Muscle of leg (tissue), 11 donors: ENCODE results near the gene SLIT3. TPM values are rescaled to one million over a fixed set of nuclear protein-coding genes. Genes with fewer than 3 reads are reported as not detected.

ENCODE experiments used
- DNase-seq: peaks from one replicate; pipeline ENCODE4 v3.0.0; 2013
- H3K27ac ChIP-seq: one replicate; pipeline ENCODE4 v1.5.1; 2013; ENCODE audit warnings: mild to moderate bottlenecking, low read length, control low read depth
- H3K27me3 ChIP-seq: one replicate; pipeline ENCODE4 v1.6.1; 2013; ENCODE audit warnings: low read length; ENCODE audit not compliant: control insufficient read depth, insufficient read depth
- H3K36me3 ChIP-seq: one replicate; pipeline ENCODE4 v1.6.1; 2013; ENCODE audit warnings: low read length; ENCODE audit not compliant: control insufficient read depth, insufficient read depth
- H3K4me1 ChIP-seq: one replicate; pipeline ENCODE4 v1.6.1; 2013; ENCODE audit warnings: low read length; ENCODE audit not compliant: control insufficient read depth, insufficient read depth
- H3K4me3 ChIP-seq: one replicate; pipeline ENCODE4 v1.5.1; 2013; ENCODE audit warnings: low read length, control low read depth
- H3K9me3 ChIP-seq: replicated peaks from 2 replicates; pipeline ENCODE4 v1.6.1; 2013; ENCODE audit warnings: low read depth, low read length; ENCODE audit not compliant: control insufficient read depth
- WGBS: methylation state at CpG from one replicate; pipeline ENCODE4 v1.1.5; 2013; ENCODE audit warnings: missing lambda C conversion rate; ENCODE audit not compliant: insufficient coverage; 5-methylcytosine and 5-hydroxymethylcytosine counted together
- polyA plus RNA-seq, 8 donors: library from polyadenylated mRNA; unstranded; fragments of 120-200 nt; gene quantifications; one replicate each; pipeline versions ENCODE4 v1.2.1 to v1.2.3, GENCODE V29; 2013; ENCODE audit warnings: inconsistent platforms in 1 of 8, low replicate concordance in 1 of 8; ENCODE audit not compliant: insufficient read length in 8 of 8, insufficient read depth in 1 of 8
- total RNA-seq: library from RNA; stranded (reverse); fragments of 120-200 nt; gene quantifications from one replicate; pipeline ENCODE4 v1.2.4, GENCODE V29; 2013

SLIT3 gene
- total and polyA plus RNA-seq, 9 donors, result 5.2 to 36.4 (median 12.2) TPM

GRCh38 chr5:168706655-168707069 is 594.3 kb downstream of the SLIT3 start:
- no peak overlapping the region for H3K4me3 ChIP-seq
- H3K27ac ChIP-seq, result no peak overlapping the region
- no peaks in the 10 kb centered on the region for H3K9me3 ChIP-seq
- WGBS, result 33% methylated on average over 4 of the region's 5 CpGs
- no peaks in the 10 kb centered on the region for H3K4me1 ChIP-seq
- H3K27me3 ChIP-seq, result peaks cover 3% of the 10 kb centered on the region
- peak; percentile 75 for DNase-seq
- H3K36me3 ChIP-seq, result no peaks in the 10 kb centered on the region

DNA sequence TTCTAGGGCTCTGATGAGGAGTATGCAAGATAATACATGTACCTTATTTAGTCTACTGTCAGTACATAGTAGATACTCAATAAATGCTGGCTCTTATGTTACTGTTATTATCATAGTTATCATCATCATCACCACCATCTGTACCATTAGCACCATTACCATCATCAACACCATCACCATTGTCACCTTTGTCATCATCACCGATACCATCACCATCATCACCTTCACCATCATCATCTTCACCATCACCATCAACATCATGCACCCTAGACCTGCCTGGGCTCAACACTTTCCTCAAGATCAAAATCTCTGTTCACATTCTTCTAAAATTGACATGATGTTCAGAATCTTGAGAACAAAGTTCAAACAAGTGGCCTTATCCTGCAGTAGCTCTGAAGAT is 595.6 kb downstream of the SLIT3 start:
- DNase-seq, result no peak
- H3K36me3 ChIP-seq, result no peaks in the 10 kb centered on the region
- 100% methylated on average over 1 of the region's 1 CpG for WGBS

GRCh38 chr5:168702511-168702910 is 598.4 kb downstream of the SLIT3 start:
- no peaks in the 10 kb centered on the region for H3K36me3 ChIP-seq
- H3K27ac ChIP-seq, result no peak overlapping the region
- no peak for DNase-seq
- no peak overlapping the region for H3K4me3 ChIP-seq
- no peaks in the 10 kb centered on the region for H3K9me3 ChIP-seq
- H3K27me3 ChIP-seq, result no peaks in the 10 kb centered on the region
- peaks cover 12% of the 10 kb centered on the region for H3K4me1 ChIP-seq
- WGBS, result 92% methylated on average over 2 of the region's 2 CpGs

More for the DNA sequence above, 595.6 kb downstream of the SLIT3 start:
- no peaks in the 10 kb centered on the region for H3K9me3 ChIP-seq
- H3K27me3 ChIP-seq, result no peaks in the 10 kb centered on the region
- no peak overlapping the region for H3K4me3 ChIP-seq
- H3K27ac ChIP-seq, result no peak overlapping the region
- H3K4me1 ChIP-seq, result no peaks in the 10 kb centered on the region

DNA sequence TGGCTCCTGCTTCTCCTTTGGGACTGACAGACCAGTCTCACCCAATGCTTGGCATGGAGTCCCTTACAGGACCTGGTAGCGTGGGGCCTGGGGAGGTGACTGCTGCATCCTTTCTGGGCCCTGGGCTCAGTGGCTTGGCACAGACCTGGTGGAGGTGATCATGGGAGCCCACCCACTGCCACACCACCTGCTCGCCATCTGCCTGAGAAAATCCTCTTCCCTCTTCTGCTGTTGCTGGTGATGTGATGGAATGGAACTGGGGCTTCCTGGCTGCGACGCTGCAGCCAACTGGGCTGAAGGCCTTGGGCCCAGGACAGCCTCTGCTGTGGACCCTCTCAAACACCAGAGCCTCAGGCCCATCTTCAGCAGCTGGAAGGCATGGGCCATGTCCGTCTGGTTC is 599.3 kb downstream of the SLIT3 start:
- WGBS, result 100% methylated on average over 1 of the region's 5 CpGs
- no peak for DNase-seq
- Histone ChIP-seq H3K9me3 (no peaks in the 10 kb centered on the region), H3K4me3 (no peak overlapping the region), H3K4me1 (peaks cover 12% of the 10 kb centered on the region), H3K27ac (no peak overlapping the region), H3K36me3 (no peaks in the 10 kb centered on the region), H3K27me3 (no peaks in the 10 kb centered on the region)

DNA sequence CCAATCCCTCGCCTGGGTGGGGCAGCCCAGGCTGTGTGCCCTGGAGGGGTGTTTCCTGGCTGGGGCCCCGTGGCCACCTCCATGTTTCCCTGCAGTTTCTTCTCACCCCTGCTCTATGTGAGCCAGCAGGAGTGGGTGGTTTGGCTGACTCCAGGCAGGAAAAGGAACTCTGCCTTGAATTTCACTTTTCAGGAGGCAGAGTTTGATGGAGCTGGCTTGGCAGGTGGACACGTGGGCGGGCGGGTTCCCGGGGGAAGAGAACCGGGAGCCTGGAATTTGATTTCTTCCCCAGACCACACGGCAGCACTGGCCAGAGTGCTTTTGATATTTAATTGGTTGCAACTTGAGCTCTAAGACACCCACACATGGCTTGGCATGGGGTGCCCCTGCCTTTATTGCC is 601.9 kb downstream of the SLIT3 start:
- Histone ChIP-seq H3K27me3 (no peaks in the 10 kb centered on the region), H3K27ac (no peak overlapping the region), H3K36me3 (no peaks in the 10 kb centered on the region), H3K9me3 (no peaks in the 10 kb centered on the region), H3K4me1 (peaks cover 19% of the 10 kb centered on the region), H3K4me3 (no peak overlapping the region)
- DNase-seq, result peak; percentile 87
- WGBS, result 29% methylated on average over 4 of the region's 8 CpGs

DNA sequence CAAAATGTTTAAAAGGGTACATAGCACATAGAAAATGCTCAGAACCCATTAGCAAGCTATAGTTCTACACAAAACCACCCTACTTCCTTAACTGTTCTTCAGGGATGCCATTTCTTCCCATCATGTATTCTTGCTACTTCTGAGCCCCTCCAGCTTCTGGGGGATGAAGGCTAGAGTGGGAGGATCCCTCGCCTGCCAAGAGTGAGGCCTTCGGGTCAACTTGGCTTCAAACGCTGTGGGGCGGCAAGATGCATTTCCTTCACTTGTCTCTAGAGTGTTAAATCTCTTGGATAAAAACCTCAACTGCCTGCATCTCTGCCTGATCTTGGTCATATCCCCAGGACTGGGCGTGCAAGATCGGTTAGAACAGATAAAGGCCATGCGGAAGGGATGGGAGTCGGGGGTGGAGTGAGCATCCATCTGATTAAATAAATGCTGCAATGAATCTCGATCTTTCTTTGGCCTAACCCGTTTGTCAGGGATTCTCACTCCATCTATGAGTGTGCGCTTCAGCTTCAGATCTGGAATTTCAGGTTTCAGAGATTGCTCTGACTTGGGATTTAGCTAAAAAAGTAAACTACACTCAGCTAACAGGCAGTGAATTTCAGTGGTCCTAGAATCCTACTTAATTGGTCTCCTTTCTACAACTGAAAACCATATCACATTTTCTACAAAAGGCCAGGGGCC is 603.8 kb downstream of the SLIT3 start:
- DNase-seq, result no peak
- Histone ChIP-seq H3K27me3 (no peaks in the 10 kb centered on the region), H3K4me3 (no peak overlapping the region), H3K9me3 (no peaks in the 10 kb centered on the region), H3K4me1 (peaks cover 19% of the 10 kb centered on the region), H3K27ac (no peak overlapping the region), H3K36me3 (no peaks in the 10 kb centered on the region)
- 69% methylated on average over 4 of the region's 11 CpGs for WGBS

DNA sequence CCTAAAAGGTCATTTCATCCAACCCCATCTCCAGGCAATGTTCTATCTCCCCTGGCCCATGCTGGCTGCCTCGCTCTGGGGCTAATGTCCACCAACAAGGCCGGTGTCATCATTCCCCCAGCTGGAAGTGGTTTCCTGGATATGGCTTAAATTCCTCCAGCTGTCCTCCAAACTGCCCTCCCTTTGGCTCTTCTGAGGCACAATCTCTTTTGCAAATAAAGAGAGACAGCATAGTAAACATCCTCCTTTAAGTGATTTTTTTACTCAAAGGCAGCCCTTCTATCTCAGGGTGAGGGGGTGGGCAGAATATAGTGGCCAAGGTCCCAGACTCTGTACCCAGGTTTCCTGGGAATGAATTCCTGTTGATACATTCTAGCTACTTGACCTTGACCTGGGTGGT is 604.3 kb downstream of the SLIT3 start:
- no peak overlapping the region for H3K4me3 ChIP-seq
- H3K27ac ChIP-seq, result no peak overlapping the region
- peaks cover 19% of the 10 kb centered on the region for H3K4me1 ChIP-seq
- no peaks in the 10 kb centered on the region for H3K9me3 ChIP-seq
- 17% methylated on average over 2 of the region's 2 CpGs for WGBS
- H3K36me3 ChIP-seq, result no peaks in the 10 kb centered on the region
- H3K27me3 ChIP-seq, result no peaks in the 10 kb centered on the region
- peak; percentile 48 for DNase-seq

DNA sequence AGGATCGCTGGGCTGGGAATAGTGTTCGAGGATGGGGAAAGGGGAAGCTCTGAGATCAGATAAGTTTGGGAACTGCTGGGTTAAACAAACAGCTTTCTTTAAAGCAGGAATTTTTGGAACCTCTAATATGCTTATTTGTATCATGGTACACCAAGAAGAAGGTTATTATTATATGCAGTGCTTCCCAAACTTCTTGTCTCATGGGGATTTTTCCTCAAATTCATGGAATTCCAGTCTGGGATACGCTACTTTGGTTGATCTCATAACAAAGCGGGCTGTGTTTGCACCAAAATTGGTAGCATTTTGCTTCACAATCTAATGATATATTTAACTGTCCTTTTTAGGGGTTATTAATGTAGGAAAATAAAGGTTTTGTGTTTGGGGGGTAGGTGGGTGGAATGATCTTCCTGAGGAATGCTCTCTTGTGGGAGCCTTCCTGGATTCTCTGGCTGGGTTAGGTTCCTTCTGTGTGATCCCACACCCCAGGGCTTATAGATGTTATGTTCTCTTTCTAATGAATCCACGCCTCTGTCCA is 605.6 kb downstream of the SLIT3 start:
- Histone ChIP-seq H3K36me3 (no peaks in the 10 kb centered on the region), H3K4me1 (peaks cover 19% of the 10 kb centered on the region), H3K27ac (no peak overlapping the region), H3K4me3 (no peak overlapping the region), H3K27me3 (no peaks in the 10 kb centered on the region), H3K9me3 (no peaks in the 10 kb centered on the region)
- 88% methylated on average over 2 of the region's 5 CpGs for WGBS
- DNase-seq, result no peak

DNA sequence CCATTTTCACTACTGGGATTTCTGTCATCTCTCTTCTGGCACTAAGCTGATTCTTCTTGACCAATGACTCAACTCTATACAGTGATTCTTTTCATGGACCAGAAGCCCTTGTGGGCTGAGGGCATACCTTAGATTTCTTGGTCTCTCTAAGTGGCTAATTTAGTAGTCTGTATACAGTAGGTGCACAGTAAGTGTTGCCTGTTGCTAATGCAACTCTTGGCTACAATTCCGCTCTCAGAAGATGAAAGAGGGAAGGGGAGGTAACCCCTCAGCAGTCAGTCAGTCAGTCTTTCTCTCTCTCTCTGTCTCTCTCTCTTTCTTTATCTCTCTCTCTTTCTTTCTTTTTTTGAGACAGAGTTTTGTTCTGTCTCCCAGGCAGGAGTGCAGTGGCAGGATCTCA is 606.6 kb downstream of the SLIT3 start:
- H3K27ac ChIP-seq, result no peak overlapping the region
- H3K27me3 ChIP-seq, result no peaks in the 10 kb centered on the region
- H3K4me3 ChIP-seq, result no peak overlapping the region
- no peak for DNase-seq
- H3K4me1 ChIP-seq, result peaks cover 16% of the 10 kb centered on the region
- WGBS, result no CpG with 5 or more reads among the region's 1 CpG
- no peaks in the 10 kb centered on the region for H3K36me3 ChIP-seq
- no peaks in the 10 kb centered on the region for H3K9me3 ChIP-seq

DNA sequence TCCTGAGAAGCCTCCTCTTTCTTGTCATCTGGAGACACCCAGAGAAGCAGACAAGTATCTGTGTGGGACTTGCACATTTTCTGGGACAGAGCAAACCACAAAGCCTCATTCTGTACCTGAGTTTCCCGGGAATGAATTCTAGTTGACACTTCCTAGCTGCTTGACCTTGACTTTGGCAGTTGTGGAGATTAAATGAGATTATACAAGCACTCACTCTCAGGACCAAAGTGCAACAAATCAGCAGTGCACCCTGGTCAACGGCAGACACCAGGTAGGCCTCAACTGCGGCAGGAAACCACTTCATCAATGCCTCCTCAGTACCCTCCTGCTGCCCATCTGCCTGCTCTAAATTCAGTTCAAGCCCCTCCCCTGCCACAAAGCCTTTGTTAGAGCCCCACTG is 607.1 kb downstream of the SLIT3 start:
- no peak overlapping the region for H3K27ac ChIP-seq
- no peaks in the 10 kb centered on the region for H3K36me3 ChIP-seq
- no peak overlapping the region for H3K4me3 ChIP-seq
- H3K27me3 ChIP-seq, result no peaks in the 10 kb centered on the region
- H3K9me3 ChIP-seq, result no peaks in the 10 kb centered on the region
- peaks cover 13% of the 10 kb centered on the region for H3K4me1 ChIP-seq
- WGBS, result 73% methylated on average over 2 of the region's 3 CpGs
- no peak for DNase-seq
